ENCODE data around the gene TAS2R7. TPM values are rescaled to one million over a fixed set of nuclear protein-coding genes. Genes with fewer than 3 reads are reported as not detected.

The TAS2R7 gene
- total RNA-seq, result not detected in 2 replicates
- long read RNA-seq, partial matches to known transcripts, result 0 of 1 reads
- long read RNA-seq, other reads (novel, unspliced or antisense), result 0 of 1 reads

GRCh38 chr12:10802587-10802986 is at the start of gene TAS2R7:
Gene TAS2R7 (minus strand): TSS chr12:10802627. CDS start chr12:10802570, 57 bp downstream.
- Mint-ChIP-seq H3K4me3 (ENCODE audit: low read depth) (no peak within 1 kb of the TSS), H3K4me1 (ENCODE audit: low read depth) (peaks cover 23% of the 10 kb centered on the region), H3K36me3 (ENCODE audit: insufficient read depth) (no peaks in the 10 kb centered on the region), H3K27ac (no peak within 1 kb of the TSS), H3K27me3 (peaks cover 34% of the 10 kb centered on the region), H3K9me3 (ENCODE audit: low read depth) (no peaks in the 10 kb centered on the region)
- no peak for DNase-seq (ENCODE audit: low spot score, unreplicated experiment)
- TF ChIP-seq CTCF (IDR thresholded peaks at IDR 0.05; ENCODE audit: unreplicated experiment), result no peak

- H3K27ac Mint-ChIP-seq, result no peak overlapping the region
These were observed 48.9 kb upstream of the TAS2R7 start for GRCh38 chr12:10851243-10851858.

GRCh38 chr12:10849425-10849878 is 47.0 kb upstream of the TAS2R7 start, which contains the start of gene PRR4:
Gene PRR4 (minus strand): TSS chr12:10849475. CDS start chr12:10849437, 38 bp downstream.
- H3K4me3 Mint-ChIP-seq (ENCODE audit: low read depth), result no peak within 1 kb of the TSS
- no peaks in the 10 kb centered on the region for H3K27me3 Mint-ChIP-seq

More at GRCh38 chr12:10851243-10851858, 48.9 kb upstream of the TAS2R7 start:
- no peak for DNase-seq (ENCODE audit: low spot score, unreplicated experiment)
- no peaks in the 10 kb centered on the region for H3K27me3 Mint-ChIP-seq
- peaks cover 6% of the 10 kb centered on the region for H3K9me3 Mint-ChIP-seq (ENCODE audit: low read depth)
- no peaks in the 10 kb centered on the region for H3K4me1 Mint-ChIP-seq (ENCODE audit: low read depth)
- peaks cover 24% of the 10 kb centered on the region for H3K36me3 Mint-ChIP-seq (ENCODE audit: insufficient read depth)
- no peak overlapping the region for H3K4me3 Mint-ChIP-seq (ENCODE audit: low read depth)
- no peak for TF ChIP-seq CTCF (IDR thresholded peaks at IDR 0.05; ENCODE audit: unreplicated experiment)

GRCh38 chr12:10847744-10848143 is 45.3 kb upstream of the TAS2R7 start:
- Mint-ChIP-seq H3K4me3 (ENCODE audit: low read depth) (no peak overlapping the region), H3K27me3 (no peaks in the 10 kb centered on the region), H3K4me1 (ENCODE audit: low read depth) (no peaks in the 10 kb centered on the region), H3K36me3 (ENCODE audit: insufficient read depth) (peaks cover 17% of the 10 kb centered on the region), H3K27ac (no peak overlapping the region), H3K9me3 (ENCODE audit: low read depth) (no peaks in the 10 kb centered on the region)
- TF ChIP-seq CTCF (IDR thresholded peaks at IDR 0.05; ENCODE audit: unreplicated experiment), result no peak
- DNase-seq (ENCODE audit: low spot score, unreplicated experiment), result no peak

More at GRCh38 chr12:10849425-10849878, 47.0 kb upstream of the TAS2R7 start, which contains the start of gene PRR4:
- no peak for TF ChIP-seq CTCF (IDR thresholded peaks at IDR 0.05; ENCODE audit: unreplicated experiment)
- H3K4me1 Mint-ChIP-seq (ENCODE audit: low read depth), result no peaks in the 10 kb centered on the region
- peaks cover 17% of the 10 kb centered on the region for H3K36me3 Mint-ChIP-seq (ENCODE audit: insufficient read depth)
- no peak within 1 kb of the TSS for H3K27ac Mint-ChIP-seq
- H3K9me3 Mint-ChIP-seq (ENCODE audit: low read depth), result no peaks in the 10 kb centered on the region
- no peak for DNase-seq (ENCODE audit: low spot score, unreplicated experiment)

GRCh38 chr12:10842862-10843261 is 40.4 kb upstream of the TAS2R7 start:
- no peak for DNase-seq (ENCODE audit: low spot score, unreplicated experiment)
- no peaks in the 10 kb centered on the region for H3K4me1 Mint-ChIP-seq (ENCODE audit: low read depth)
- H3K4me3 Mint-ChIP-seq (ENCODE audit: low read depth), result no peak overlapping the region
- no peak for TF ChIP-seq CTCF (IDR thresholded peaks at IDR 0.05; ENCODE audit: unreplicated experiment)
- peaks cover 29% of the 10 kb centered on the region for H3K36me3 Mint-ChIP-seq (ENCODE audit: insufficient read depth)
- no peak overlapping the region for H3K27ac Mint-ChIP-seq
- H3K9me3 Mint-ChIP-seq (ENCODE audit: low read depth), result peaks cover under 1% of the 10 kb centered on the region
- H3K27me3 Mint-ChIP-seq, result no peaks in the 10 kb centered on the region
